HepG2 (cell line): ENCODE data around the gene RFFL. TPM values are rescaled to one million over a fixed set of nuclear protein-coding genes. Genes with fewer than 3 reads are reported as not detected.
A peak's percentile ranks its signal among the peaks of the same experiment; 100 is the strongest.

Experiments
- AHR ChIP-seq: IDR thresholded peaks from 2 replicates; pipeline ENCODE4 v1.6.1; 2018; ENCODE audit warnings: missing genetic modification reagents, missing compliant biosample characterization
- GATAD2A ChIP-seq: IDR thresholded peaks from 2 replicates; pipeline ENCODE4 v1.6.1; 2016
- HNRNPK ChIP-seq: fragments of 200-400 bp; formaldehyde crosslinking; IDR thresholded peaks from 2 replicates; pipeline ENCODE4 v1.6.1; 2018; ENCODE audit warnings: low read length, low read depth, moderate library complexity, mild to moderate bottlenecking; ENCODE audit not compliant: poor library complexity, severe bottlenecking
- KLF16 ChIP-seq, 2 experiments: sonication (generic) in 1 of 2; formaldehyde crosslinking in 1 of 2; IDR thresholded peaks; 2 replicates each; pipeline versions ENCODE4 v1.6.1 to v1.8.0; 2016 to 2023; ENCODE audit warnings: missing genetic modification reagents in 2 of 2, missing compliant biosample characterization in 1 of 2
- PHF8 ChIP-seq: sonication (generic); formaldehyde crosslinking; IDR thresholded peaks from 2 replicates; pipeline ENCODE4 v1.5.0; 2020; ENCODE audit warnings: missing genetic modification reagents
- PRPF4 ChIP-seq: fragments of 200-400 bp; formaldehyde crosslinking; IDR thresholded peaks from 2 replicates; pipeline ENCODE4 v1.6.1; 2016; ENCODE audit warnings: low read length, low read depth; ENCODE audit not compliant: poor library complexity, severe bottlenecking
- REL ChIP-seq: sonication (generic); formaldehyde crosslinking; conservative IDR thresholded peaks from 2 replicates; pipeline ENCODE4 v1.8.0; 2022; ENCODE audit warnings: mild to moderate bottlenecking, missing genetic modification reagents, moderate library complexity
- SIN3A ChIP-seq: IDR thresholded peaks from 2 replicates; pipeline ENCODE4 v1.6.1; 2011; ENCODE audit warnings: low read depth, mild to moderate bottlenecking, control low read depth, low read length, borderline replicate concordance
- SOX13 ChIP-seq, 3 experiments: fragments of 450-650 bp in 1 of 3; sonication (generic) in 1 of 3; formaldehyde crosslinking in 1 of 3; IDR thresholded peaks in 2 of 3; conservative IDR thresholded peaks in 1 of 3; 2 replicates each; pipeline versions ENCODE4 v1.5.0 to v1.6.1; 2016 to 2020; ENCODE audit warnings: antibody characterized with exemption in 1 of 3, mild to moderate bottlenecking in 1 of 3, missing compliant biosample characterization in 1 of 3, missing genetic modification reagents in 1 of 3, moderate library complexity in 1 of 3
- SRF ChIP-seq: IDR thresholded peaks from 2 replicates; pipeline ENCODE4 v1.6.1; 2011; ENCODE audit warnings: mild to moderate bottlenecking, low read depth, low read length, moderate library complexity
- SYNCRIP ChIP-seq: fragments of 200-400 bp; formaldehyde crosslinking; IDR thresholded peaks from 2 replicates; pipeline ENCODE4 v1.6.1; 2018; ENCODE audit warnings: mild to moderate bottlenecking, low read depth, low read length; ENCODE audit not compliant: insufficient read depth
- TARDBP ChIP-seq: sonication (generic); formaldehyde crosslinking; IDR thresholded peaks from 2 replicates; pipeline ENCODE4 v1.8.0; 2022; ENCODE audit warnings: mild to moderate bottlenecking, missing genetic modification reagents
- TMF1 ChIP-seq: sonication (generic); formaldehyde crosslinking; IDR thresholded peaks from 2 replicates; pipeline ENCODE4 v1.8.1; 2022; ENCODE audit warnings: low read depth, missing genetic modification reagents
- ZNF317 ChIP-seq: sonication (generic); formaldehyde crosslinking; IDR thresholded peaks from 2 replicates; pipeline ENCODE4 v1.5.0; 2020; ENCODE audit warnings: mild to moderate bottlenecking, missing genetic modification reagents
- ZSCAN20 ChIP-seq: sonication (generic); formaldehyde crosslinking; IDR thresholded peaks from 2 replicates; pipeline ENCODE4 v1.4.0; 2020; ENCODE audit warnings: missing genetic modification reagents, mild to moderate bottlenecking, borderline replicate concordance
- ZSCAN22 ChIP-seq: sonication (generic); formaldehyde crosslinking; IDR thresholded peaks from 2 replicates; pipeline ENCODE4 v1.4.0; 2020; ENCODE audit warnings: mild to moderate bottlenecking, missing genetic modification reagents
- polyA plus RNA-seq, 8 experiments: library from polyadenylated mRNA; depleted of rRNA in 3 of 8; stranded (reverse) in 7 of 8; unstranded in 1 of 8; fragments of >200 nt; fragmentation: Illumina TruSeq in 4 of 8; extraction: Trizol in 4 of 8; gene quantifications; 2 replicates each; pipeline versions ENCODE4 v1.2.1 to v1.2.3, GENCODE V29; 2011 to 2016; ENCODE audit warnings: low read depth in 4 of 8, missing spikeins in 1 of 8, mixed read lengths in 1 of 8; ENCODE audit not compliant: insufficient read depth in 1 of 8
- total RNA-seq, 5 experiments: library from RNA; depleted of rRNA; stranded (reverse); fragments of >200 nt; fragmentation: Illumina TruSeq; extraction: Trizol; gene quantifications; 2 replicates each; pipeline ENCODE4 v1.2.3, GENCODE V29; 2016; ENCODE audit warnings: low read depth in 1 of 5
- TF ChIP-seq, protein P1 (sequence below): sonication (generic); formaldehyde crosslinking; IDR thresholded peaks from 2 replicates; pipeline ENCODE4 v1.4.0; 2020; ENCODE audit warnings: missing genetic modification reagents, low read depth, mild to moderate bottlenecking, borderline replicate concordance
- TF ChIP-seq, protein P2 (sequence below): sonication (generic); formaldehyde crosslinking; IDR thresholded peaks from 2 replicates; pipeline ENCODE4 v1.8.1; 2023; ENCODE audit warnings: mild to moderate bottlenecking, moderate library complexity, missing genetic modification reagents
- TF ChIP-seq, protein P3 (sequence below): sonication (generic); formaldehyde crosslinking; IDR thresholded peaks from 2 replicates; pipeline ENCODE4 v1.5.0; 2020; ENCODE audit warnings: missing genetic modification reagents
- TF ChIP-seq, protein P4 (sequence below): sonication (generic); formaldehyde crosslinking; conservative IDR thresholded peaks from 2 replicates; pipeline ENCODE4 v1.8.0; 2022; ENCODE audit warnings: low read depth, missing genetic modification reagents
- TF ChIP-seq, protein P5 (sequence below): sonication (generic); formaldehyde crosslinking; IDR thresholded peaks from 2 replicates; pipeline ENCODE4 v1.5.0; 2020; ENCODE audit warnings: missing genetic modification reagents

The RFFL gene
- total and polyA plus RNA-seq, 2 of the 13 experiments (the other 11 are each of a cell fraction or from before 2014, with no cell fraction given), result 24.3 to 48.6 TPM

DNA sequence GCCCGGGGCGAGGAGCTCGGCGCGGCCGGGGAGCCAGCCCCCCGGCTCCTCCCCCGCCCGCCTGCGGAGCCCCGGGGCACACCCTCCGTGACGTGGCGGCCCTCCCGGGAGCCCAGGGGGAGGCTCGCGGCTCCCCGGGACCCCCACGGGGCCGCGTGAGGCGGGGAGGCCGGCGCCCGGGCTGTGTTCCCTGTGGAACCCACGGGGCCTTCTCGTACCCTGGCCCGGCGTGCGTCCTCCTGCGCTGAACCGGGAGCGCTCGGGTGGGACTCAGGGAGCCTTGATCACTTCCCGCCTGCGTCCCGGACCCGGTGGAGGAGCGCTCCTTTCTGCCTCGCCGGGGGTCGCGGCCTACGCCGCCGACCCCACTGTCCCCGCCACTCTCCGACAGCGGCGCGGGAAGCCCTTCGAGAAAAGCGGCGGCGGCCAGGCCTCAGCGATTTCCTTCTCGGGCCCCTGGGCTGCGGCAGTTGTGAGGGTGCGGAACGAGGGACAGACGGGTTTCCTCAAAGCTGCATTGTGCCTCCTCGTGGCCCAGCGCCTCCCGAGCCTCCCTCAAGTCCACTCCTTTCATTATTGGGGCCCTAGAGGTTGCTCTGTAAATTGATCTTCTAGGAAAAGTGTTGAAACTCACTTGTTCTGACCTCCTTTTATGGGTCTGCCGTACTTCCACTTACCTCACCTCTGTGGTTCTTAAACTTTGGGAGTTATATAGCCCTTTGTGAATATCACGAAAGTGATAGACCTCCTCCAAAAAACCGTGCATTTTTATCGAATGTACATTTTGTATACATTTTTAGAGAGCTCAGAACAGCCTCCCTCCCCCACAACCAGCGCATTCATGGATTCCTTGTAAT, 82.6 kb downstream of the RFFL start (continued):
- TF ChIP-seq PRPF4, result no peak
- TF ChIP-seq, protein P1, sequence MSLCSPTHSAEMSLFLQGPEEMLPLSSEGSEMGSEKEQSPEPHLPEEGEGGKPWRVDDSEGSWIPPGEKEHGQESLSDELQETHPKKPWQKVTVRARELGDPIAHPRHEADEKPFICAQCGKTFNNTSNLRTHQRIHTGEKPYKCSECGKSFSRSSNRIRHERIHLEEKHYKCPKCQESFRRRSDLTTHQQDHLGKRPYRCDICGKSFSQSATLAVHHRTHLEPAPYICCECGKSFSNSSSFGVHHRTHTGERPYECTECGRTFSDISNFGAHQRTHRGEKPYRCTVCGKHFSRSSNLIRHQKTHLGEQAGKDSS (CRISPR knock-in tag), result peak; percentile 72; the same call in 1 of the 2 replicates
- TF ChIP-seq, protein P2, sequence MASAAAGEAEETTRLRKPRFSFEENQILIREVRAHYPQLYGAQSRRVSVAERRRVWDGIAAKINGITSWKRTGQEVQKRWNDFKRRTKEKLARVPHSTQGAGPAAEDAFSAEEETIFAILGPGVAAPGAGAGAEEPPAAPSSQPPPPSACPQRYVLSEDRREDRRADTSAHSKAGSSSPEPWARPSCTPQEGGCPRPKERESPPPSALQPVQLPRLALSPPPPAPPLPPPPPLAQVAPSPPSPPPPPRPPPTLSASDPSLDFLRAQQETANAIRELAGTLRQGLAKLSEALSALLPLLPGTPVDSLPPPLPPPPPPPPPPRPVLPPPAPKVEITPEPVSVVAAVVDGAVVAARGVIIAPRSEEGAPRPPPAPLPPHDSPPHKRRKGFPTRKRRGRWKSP (CRISPR knock-in tag), result peak; percentile 75; the same call in 1 of the 2 replicates
- TF ChIP-seq KLF16 (CRISPR knock-in tag; IDR thresholded peaks at IDR 0.05), result no peak
- TF ChIP-seq PHF8 (CRISPR knock-in tag), result peak; percentile 88
- TF ChIP-seq SIN3A, result no peak
- TF ChIP-seq SOX13 (IDR thresholded peaks at IDR 0.05), result no peak
- TF ChIP-seq SOX13 (CRISPR knock-in tag; conservative IDR thresholded peaks at IDR 0.05 in 1 of 2, IDR thresholded peaks at IDR 0.05 in 1 of 2), result no peak
- 0 out of 2 replicates have a peak, but pooled peaks have one; percentile 46 for TF ChIP-seq TMF1 (CRISPR knock-in tag)
- TF ChIP-seq SRF, result peak; percentile 82
- TF ChIP-seq SYNCRIP, result no peak
- no peak for TF ChIP-seq ZSCAN22 (CRISPR knock-in tag)
- TF ChIP-seq, protein P3, sequence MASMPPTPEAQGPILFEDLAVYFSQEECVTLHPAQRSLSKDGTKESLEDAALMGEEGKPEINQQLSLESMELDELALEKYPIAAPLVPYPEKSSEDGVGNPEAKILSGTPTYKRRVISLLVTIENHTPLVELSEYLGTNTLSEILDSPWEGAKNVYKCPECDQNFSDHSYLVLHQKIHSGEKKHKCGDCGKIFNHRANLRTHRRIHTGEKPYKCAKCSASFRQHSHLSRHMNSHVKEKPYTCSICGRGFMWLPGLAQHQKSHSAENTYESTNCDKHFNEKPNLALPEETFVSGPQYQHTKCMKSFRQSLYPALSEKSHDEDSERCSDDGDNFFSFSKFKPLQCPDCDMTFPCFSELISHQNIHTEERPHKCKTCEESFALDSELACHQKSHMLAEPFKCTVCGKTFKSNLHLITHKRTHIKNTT (CRISPR knock-in tag), result no peak
- peak; percentile 73; the same call in 1 of the 2 replicates for TF ChIP-seq AHR (CRISPR knock-in tag)
- peak; percentile 48; the same call in 1 of the 2 replicates for TF ChIP-seq GATAD2A (CRISPR knock-in tag)
- TF ChIP-seq TARDBP (CRISPR knock-in tag), result 0 out of 2 replicates have a peak, but pooled peaks have one; percentile 20
- TF ChIP-seq HNRNPK, result no peak
- 0 out of 2 replicates have a peak, but pooled peaks have one; percentile 32 for TF ChIP-seq REL
- TF ChIP-seq ZNF317 (CRISPR knock-in tag), result 0 out of 2 replicates have a peak, but pooled peaks have one; percentile 23
- TF ChIP-seq ZSCAN20 (CRISPR knock-in tag), result peak; percentile 67; the same call in 1 of the 2 replicates
- TF ChIP-seq, protein P4, sequence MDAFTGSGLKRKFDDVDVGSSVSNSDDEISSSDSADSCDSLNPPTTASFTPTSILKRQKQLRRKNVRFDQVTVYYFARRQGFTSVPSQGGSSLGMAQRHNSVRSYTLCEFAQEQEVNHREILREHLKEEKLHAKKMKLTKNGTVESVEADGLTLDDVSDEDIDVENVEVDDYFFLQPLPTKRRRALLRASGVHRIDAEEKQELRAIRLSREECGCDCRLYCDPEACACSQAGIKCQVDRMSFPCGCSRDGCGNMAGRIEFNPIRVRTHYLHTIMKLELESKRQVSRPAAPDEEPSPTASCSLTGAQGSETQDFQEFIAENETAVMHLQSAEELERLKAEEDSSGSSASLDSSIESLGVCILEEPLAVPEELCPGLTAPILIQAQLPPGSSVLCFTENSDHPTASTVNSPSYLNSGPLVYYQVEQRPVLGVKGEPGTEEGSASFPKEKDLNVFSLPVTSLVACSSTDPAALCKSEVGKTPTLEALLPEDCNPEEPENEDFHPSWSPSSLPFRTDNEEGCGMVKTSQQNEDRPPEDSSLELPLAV (CRISPR knock-in tag), result peak; percentile 16; the same call in 1 of the 2 replicates
- TF ChIP-seq, protein P5, sequence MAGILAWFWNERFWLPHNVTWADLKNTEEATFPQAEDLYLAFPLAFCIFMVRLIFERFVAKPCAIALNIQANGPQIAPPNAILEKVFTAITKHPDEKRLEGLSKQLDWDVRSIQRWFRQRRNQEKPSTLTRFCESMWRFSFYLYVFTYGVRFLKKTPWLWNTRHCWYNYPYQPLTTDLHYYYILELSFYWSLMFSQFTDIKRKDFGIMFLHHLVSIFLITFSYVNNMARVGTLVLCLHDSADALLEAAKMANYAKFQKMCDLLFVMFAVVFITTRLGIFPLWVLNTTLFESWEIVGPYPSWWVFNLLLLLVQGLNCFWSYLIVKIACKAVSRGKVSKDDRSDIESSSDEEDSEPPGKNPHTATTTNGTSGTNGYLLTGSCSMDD (CRISPR knock-in tag), result no peak
